MM.1S (cell line): ENCODE measurements around the gene CIZ1.

Source experiments
- DNase-seq: peaks from one replicate; pipeline ENCODE4 v3.0.0-alpha.2; 2015
- H2AFZ ChIP-seq: fragments of 300-600 bp; sonication (generic); 2 replicates; pipeline ENCODE4 v1.6.0; 2016; ENCODE audit warnings: antibody characterized with exemption, low read length
- H3F3A ChIP-seq: fragments of 300-600 bp; sonication (generic); 2 replicates; pipeline ENCODE4 v1.6.1; 2016; ENCODE audit warnings: mild to moderate bottlenecking, antibody characterized with exemption, low read length, moderate library complexity, mixed read lengths; ENCODE audit not compliant: insufficient read depth
- H3K27ac ChIP-seq: fragments of 300-600 bp; sonication (generic); 2 replicates; pipeline ENCODE4 v1.5.1; 2016; ENCODE audit warnings: mild to moderate bottlenecking, low read length
- H3K27me3 ChIP-seq: fragments of 300-600 bp; sonication (generic); replicated peaks from 2 replicates; pipeline ENCODE4 v1.6.0; 2016; ENCODE audit warnings: low read length; ENCODE audit not compliant: insufficient read depth
- H3K36me3 ChIP-seq: fragments of 300-600 bp; sonication (generic); replicated peaks from 2 replicates; pipeline ENCODE4 v1.6.1; 2016; ENCODE audit warnings: mild to moderate bottlenecking, low read length, mixed read lengths; ENCODE audit not compliant: insufficient read depth
- H3K4me1 ChIP-seq: fragments of 300-600 bp; sonication (generic); 2 replicates; pipeline ENCODE4 v1.6.1; 2016; ENCODE audit warnings: low read length, mixed read lengths
- H3K4me2 ChIP-seq: fragments of 300-600 bp; sonication (generic); 2 replicates; pipeline ENCODE4 v1.6.0; 2016; ENCODE audit warnings: low read depth, low read length
- H3K4me3 ChIP-seq: fragments of 300-600 bp; sonication (generic); 2 replicates; pipeline ENCODE4 v1.5.1; 2016; ENCODE audit warnings: low read length, mixed read lengths
- H3K79me2 ChIP-seq: fragments of 300-600 bp; sonication (generic); 2 replicates; pipeline ENCODE4 v1.6.1; 2016; ENCODE audit warnings: mixed run types, low read length, mixed read lengths
- H3K9ac ChIP-seq: fragments of 300-600 bp; sonication (generic); 2 replicates; pipeline ENCODE4 v1.6.1; 2016; ENCODE audit warnings: low read length, mixed read lengths
- H3K9me2 ChIP-seq: fragments of 300-600 bp; sonication (generic); replicated peaks from 2 replicates; pipeline ENCODE4 v1.6.1; 2016; ENCODE audit warnings: mild to moderate bottlenecking, low read length, mixed read lengths; ENCODE audit not compliant: insufficient read depth
- H3K9me3 ChIP-seq: fragments of 300-600 bp; sonication (generic); replicated peaks from 2 replicates; pipeline ENCODE4 v1.6.1; 2016; ENCODE audit warnings: mild to moderate bottlenecking, low read length, mixed read lengths; ENCODE audit not compliant: insufficient read depth
- H4K20me1 ChIP-seq: fragments of 300-600 bp; sonication (generic); 2 replicates; pipeline ENCODE4 v1.6.1; 2016; ENCODE audit warnings: mild to moderate bottlenecking, low read length, moderate library complexity, mixed read lengths; ENCODE audit not compliant: insufficient read depth
- CTCF ChIP-seq: fragments of 300-600 bp; sonication (generic); IDR thresholded peaks from 2 replicates; pipeline ENCODE4 v1.5.1; 2016; ENCODE audit warnings: antibody characterized with exemption, low read length, mixed read lengths
- EZH2 ChIP-seq: fragments of 300-600 bp; sonication (generic); optimal IDR thresholded peaks from 2 replicates; pipeline ENCODE3; 2017; ENCODE audit warnings: low read depth, mild to moderate bottlenecking, antibody characterized with exemption, low read length, mixed read lengths
- EZH2phosphoT487 ChIP-seq: fragments of 300-600 bp; sonication (generic); IDR thresholded peaks from 2 replicates; pipeline ENCODE4 v1.6.1; 2018; ENCODE audit warnings: antibody characterized with exemption, low read length

CIZ1 gene

GRCh38 chr9:128146591-128147120 lies 44.7 kb downstream of the CIZ1 start:
- Histone ChIP-seq H3K36me3 (no peaks in the 10 kb centered on the region), H3K4me3 (no peak overlapping the region), H3K9me2 (no peaks in the 10 kb centered on the region), H2AFZ (no peak overlapping the region), H3K79me2 (no peaks in the 10 kb centered on the region), H3K9me3 (no peaks in the 10 kb centered on the region), H3K27me3 (peaks cover 7% of the 10 kb centered on the region; the same call in 1 of the 2 replicates), H3F3A (no peaks in the 10 kb centered on the region), H4K20me1 (no peaks in the 10 kb centered on the region), H3K27ac (no peak overlapping the region), H3K4me2 (no peak overlapping the region), H3K9ac (no peak overlapping the region), H3K4me1 (no peaks in the 10 kb centered on the region)
- DNase-seq: no peak
- no peak for TF ChIP-seq EZH2phosphoT487

- Histone ChIP-seq H3F3A (no peaks in the 10 kb centered on the region), H3K27ac (no peak overlapping the region), H3K9me2 (no peaks in the 10 kb centered on the region), H3K9me3 (no peaks in the 10 kb centered on the region), H3K27me3 (peaks cover 7% of the 10 kb centered on the region; the same call in 1 of the 2 replicates), H4K20me1 (no peaks in the 10 kb centered on the region), H3K79me2 (no peaks in the 10 kb centered on the region), H3K9ac (no peak overlapping the region), H3K4me2 (no peak overlapping the region), H3K4me1 (no peaks in the 10 kb centered on the region), H3K36me3 (no peaks in the 10 kb centered on the region), H2AFZ (no peak overlapping the region), H3K4me3 (no peak overlapping the region)
- no peak for DNase-seq
- TF ChIP-seq EZH2phosphoT487 (no peak), CTCF (no peak)
These were observed 45.4 kb downstream of the CIZ1 start for GRCh38 chr9:128145951-128146351.

- DNase-seq: no peak
- H3K27ac ChIP-seq: no peak overlapping the region
- TF ChIP-seq EZH2: no peak
These were observed 45.8 kb downstream of the CIZ1 start for GRCh38 chr9:128145536-128145935.

GRCh38 chr9:128144239-128145181 lies 46.9 kb downstream of the CIZ1 start:
- no peak for TF ChIP-seq CTCF
- no peak for TF ChIP-seq EZH2
- no peak for TF ChIP-seq EZH2phosphoT487
- Histone ChIP-seq H3K9me3 (no peaks in the 10 kb centered on the region), H3K27ac (no peak overlapping the region), H3K4me1 (no peaks in the 10 kb centered on the region), H4K20me1 (no peaks in the 10 kb centered on the region), H2AFZ (no peak overlapping the region), H3K9me2 (no peaks in the 10 kb centered on the region), H3K27me3 (peaks cover 12% of the 10 kb centered on the region; the same call in 1 of the 2 replicates), H3K9ac (no peak overlapping the region), H3K4me3 (no peak overlapping the region), H3K79me2 (no peaks in the 10 kb centered on the region), H3K4me2 (no peak overlapping the region), H3K36me3 (no peaks in the 10 kb centered on the region), H3F3A (no peaks in the 10 kb centered on the region)
- no peak for DNase-seq

More at GRCh38 chr9:128145536-128145935, 45.8 kb downstream of the CIZ1 start:
- peaks cover 7% of the 10 kb centered on the region; the same call in 1 of the 2 replicates for H3K27me3 ChIP-seq
- no peaks in the 10 kb centered on the region for H4K20me1 ChIP-seq
- no peaks in the 10 kb centered on the region for H3K4me1 ChIP-seq
- no peaks in the 10 kb centered on the region for H3K9me3 ChIP-seq
- H3K4me3 ChIP-seq: no peak overlapping the region
- H3F3A ChIP-seq: no peaks in the 10 kb centered on the region
- no peak overlapping the region for H2AFZ ChIP-seq
- no peak overlapping the region for H3K4me2 ChIP-seq
- H3K36me3 ChIP-seq: no peaks in the 10 kb centered on the region
- H3K9ac ChIP-seq: no peak overlapping the region
- no peaks in the 10 kb centered on the region for H3K9me2 ChIP-seq
- no peaks in the 10 kb centered on the region for H3K79me2 ChIP-seq
